HEK293T (cell line): ENCODE measurements around the gene WASF2.
"Not testable (repeated sequence)": the region's sequence is repeated elsewhere in the genome, so short reads cannot be mapped to it uniquely, and the experiment has no call there.

Experiments used
- CTCF ChIA-PET: fragments of 350-600 bp; formaldehyde crosslinking; extraction: SDS; loops from one replicate; lab custom pipeline; 2021; ENCODE audit warnings: antibody characterized with exemption, inconsistent platforms; lab: Yijun Ruan, JAX
- POLR2A ChIA-PET: fragments of 350-600 bp; formaldehyde crosslinking; extraction: SDS; loops from one replicate; lab custom pipeline; 2020; ENCODE audit warnings: antibody characterized with exemption, inconsistent platforms; lab: Yijun Ruan, JAX
- DNase-seq: peaks from one replicate; pipeline ENCODE4 v3.0.0; 2012; ENCODE audit warnings: mixed read lengths; ENCODE audit errors: extremely low spot score
- ARNT ChIP-seq: fragments of 450-650 bp; IDR thresholded peaks from 2 replicates; pipeline ENCODE4 v1.6.1; 2017; ENCODE audit warnings: mild to moderate bottlenecking
- BHLHE40 ChIP-seq: fragments of 450-650 bp; IDR thresholded peaks from 2 replicates; pipeline ENCODE4 v1.6.1; 2016; ENCODE audit warnings: mild to moderate bottlenecking, moderate library complexity, borderline replicate concordance
- CTBP1 ChIP-seq: fragments of 450-650 bp; IDR thresholded peaks from 2 replicates; pipeline ENCODE4 v1.6.1; 2016; ENCODE audit warnings: borderline replicate concordance
- ELF4 ChIP-seq: fragments of 450-650 bp; IDR thresholded peaks from 2 replicates; pipeline ENCODE4 v1.6.1; 2017; ENCODE audit warnings: antibody characterized with exemption
- FOXA1 ChIP-seq: fragments of 450-650 bp; IDR thresholded peaks from 2 replicates; pipeline ENCODE4 v1.6.1; 2016; ENCODE audit warnings: mild to moderate bottlenecking
- FOXK2 ChIP-seq: fragments of 450-650 bp; IDR thresholded peaks from 2 replicates; pipeline ENCODE4 v1.6.1; 2016; ENCODE audit warnings: mild to moderate bottlenecking
- FOXM1 ChIP-seq: fragments of 450-650 bp; IDR thresholded peaks from 2 replicates; pipeline ENCODE4 v1.6.1; 2017; ENCODE audit warnings: mild to moderate bottlenecking, borderline replicate concordance
- HDGF ChIP-seq: fragments of 450-650 bp; IDR thresholded peaks from 2 replicates; pipeline ENCODE4 v1.6.1; 2017; ENCODE audit warnings: antibody characterized with exemption, borderline replicate concordance
- L3MBTL2 ChIP-seq: fragments of 450-650 bp; conservative IDR thresholded peaks from 2 replicates; pipeline ENCODE4 v1.6.1; 2016; ENCODE audit warnings: mild to moderate bottlenecking
- LEF1 ChIP-seq: fragments of 450-650 bp; IDR thresholded peaks from 2 replicates; pipeline ENCODE4 v1.6.1; 2017; ENCODE audit warnings: mild to moderate bottlenecking, borderline replicate concordance
- NFRKB ChIP-seq: fragments of 450-650 bp; IDR thresholded peaks from 2 replicates; pipeline ENCODE4 v1.6.1; 2016; ENCODE audit warnings: mild to moderate bottlenecking, moderate library complexity
- PKNOX1 ChIP-seq: fragments of 450-650 bp; IDR thresholded peaks from 2 replicates; pipeline ENCODE4 v1.6.1; 2016
- SP1 ChIP-seq: fragments of 450-650 bp; IDR thresholded peaks from 2 replicates; pipeline ENCODE4 v1.6.1; 2017
- SUZ12 ChIP-seq: fragments of 450-650 bp; IDR thresholded peaks from 2 replicates; pipeline ENCODE4 v1.6.1; 2016; ENCODE audit warnings: mild to moderate bottlenecking
- TARDBP ChIP-seq: fragments of 450-650 bp; IDR thresholded peaks from 2 replicates; pipeline ENCODE4 v1.6.1; 2016
- ZNF384 ChIP-seq: fragments of 450-650 bp; IDR thresholded peaks from 2 replicates; pipeline ENCODE4 v1.6.1; 2016

WASF2 gene

GRCh38 chr1:27444632-27445031 lies 45.3 kb downstream of the WASF2 start:
- POLR2A ChIA-PET, result interaction anchor here (1.3 kb wide), 1 partner anchor 44 kb away, joined by 3 read pairs; no protein-coding TSS in a partner anchor
- DNase-seq, result no peak
- TF ChIP-seq TARDBP, result no peak
- no peak for TF ChIP-seq SP1
- no peak for TF ChIP-seq ELF4
- CTCF ChIA-PET, result interaction anchor here (0.6 kb wide), 1 partner anchor 542 kb away, joined by 4 read pairs; no protein-coding TSS in a partner anchor

- CTCF ChIA-PET, result interaction anchor here (0.6 kb wide), 1 partner anchor 18 kb away, joined by 6 read pairs; no protein-coding TSS in a partner anchor
- no peak for DNase-seq
- POLR2A ChIA-PET, result interaction anchor here (1.3 kb wide), 1 partner anchor 25 kb away, joined by 3 read pairs; no protein-coding TSS in a partner anchor
- TF ChIP-seq SUZ12, result no peak
- TF ChIP-seq FOXK2, result no peak
- TF ChIP-seq LEF1, result no peak
- no peak for TF ChIP-seq CTBP1
- TF ChIP-seq L3MBTL2, result no peak
- TF ChIP-seq BHLHE40, result no peak
- no peak for TF ChIP-seq NFRKB
- TF ChIP-seq TARDBP, result no peak
- TF ChIP-seq SP1, result no peak
- TF ChIP-seq HDGF, result no peak
- no peak for TF ChIP-seq FOXM1
- no peak for TF ChIP-seq ARNT
Observed at GRCh38 chr1:27439150-27439549, 50.8 kb downstream of the WASF2 start.

- no peak for DNase-seq
- CTCF ChIA-PET, result no interaction called here
Observed at GRCh38 chr1:27438621-27439061, 51.3 kb downstream of the WASF2 start.

GRCh38 chr1:27436204-27437159 lies 53.5 kb downstream of the WASF2 start:
- ChIA-PET CTCF (interaction anchor here (1.0 kb wide), 1 partner anchor 11 kb away, joined by 3 read pairs; no protein-coding TSS in a partner anchor), POLR2A (interaction anchor here (0.6 to 1.1 kb wide), 2 partner anchors 16 to 54 kb away, joined by 3 read pairs; partner anchors contain the start of gene WASF2)
- no peak for DNase-seq
- TF ChIP-seq LEF1, result no peak
- TF ChIP-seq FOXM1, result no peak
- TF ChIP-seq SUZ12, result no peak
- no peak for TF ChIP-seq ARNT
- TF ChIP-seq ELF4, result no peak
- TF ChIP-seq ZNF384, result no peak
- TF ChIP-seq BHLHE40, result no peak

More at GRCh38 chr1:27438621-27439061, 51.3 kb downstream of the WASF2 start:
- TF ChIP-seq HDGF, result no peak
- TF ChIP-seq LEF1, result no peak
- TF ChIP-seq SUZ12, result no peak
- TF ChIP-seq NFRKB, result no peak
- TF ChIP-seq ELF4, result no peak
- no peak for TF ChIP-seq L3MBTL2
- no peak for TF ChIP-seq SP1
- TF ChIP-seq FOXA1, result no peak
- no peak for TF ChIP-seq FOXK2
- no peak for TF ChIP-seq ZNF384
- POLR2A ChIA-PET, result no interaction called here

GRCh38 chr1:27435566-27436203 lies 54.3 kb downstream of the WASF2 start:
- CTCF ChIA-PET, result interaction anchor here (1.0 kb wide), 1 partner anchor 10 kb away, joined by 3 read pairs; no protein-coding TSS in a partner anchor
- TF ChIP-seq FOXK2 (no peak), CTBP1 (no peak), BHLHE40 (no peak), L3MBTL2 (no peak), NFRKB (no peak), FOXA1 (no peak), HDGF (no peak), ELF4 (no peak), SUZ12 (no peak), PKNOX1 (no peak), FOXM1 (no peak)
- POLR2A ChIA-PET, result no interaction called here
- DNase-seq, result no peak

- ChIA-PET POLR2A (no interaction called here), CTCF (no interaction called here)
- TF ChIP-seq HDGF, result no peak
- TF ChIP-seq SUZ12, result no peak
- no peak for TF ChIP-seq FOXK2
- no peak for TF ChIP-seq LEF1
- TF ChIP-seq ELF4, result no peak
- no peak for TF ChIP-seq TARDBP
- TF ChIP-seq L3MBTL2, result no peak
- no peak for TF ChIP-seq FOXA1
- no peak for DNase-seq
Observed at GRCh38 chr1:27433706-27434105, 56.3 kb downstream of the WASF2 start.

GRCh38 chr1:27432725-27433124 lies 57.2 kb downstream of the WASF2 start:
- DNase-seq, CTCF ChIA-PET, POLR2A ChIA-PET: not testable (repeated sequence)
